ENCODE measurements around the gene RPSA. TPM values are rescaled to one million over a fixed set of nuclear protein-coding genes. Genes with fewer than 3 reads are reported as not detected.
A peak's percentile ranks its signal among the peaks of the same experiment; 100 is the strongest.
"Not testable (repeated sequence)": the region's sequence is repeated elsewhere in the genome, so short reads cannot be mapped to it uniquely, and the experiment has no call there.

The RPSA gene
- polyA plus RNA-seq (ENCODE audit: insufficient read depth in 1 of 5, insufficient read length in 5 of 5, low replicate concordance in 1 of 5): 1,000 to 10,000 TPM; 1,704 to 2,078 (median 2,000) TPM
- long read RNA-seq, donor 1, transcript RPSA-201 (7 exons, 1,171 nt): major isoform, 1,050 of 1,451 reads
- long read RNA-seq, donor 1, transcript RPSA-206 (3 exons, 596 nt): minor isoform, 22 of 1,451 reads
- long read RNA-seq, donor 1, transcript RPSA-205 (2 exons, 622 nt): minor isoform, 23 of 1,451 reads
- long read RNA-seq, donor 1, transcript RPSA-207 (5 exons, 1,227 nt): minor isoform, 11 of 1,451 reads
- long read RNA-seq, donor 1, partial matches to known transcripts: 191 of 1,451 reads
- long read RNA-seq, donor 1, other reads (novel, unspliced or antisense): 148 of 1,451 reads
- long read RNA-seq, donor 2, transcript RPSA-201 (7 exons, 1,171 nt): major isoform, 674 of 872 reads
- long read RNA-seq, donor 2, transcript RPSA-206 (3 exons, 596 nt): minor isoform, 7 of 872 reads
- long read RNA-seq, donor 2, transcript RPSA-207 (5 exons, 1,227 nt): minor isoform, 5 of 872 reads
- long read RNA-seq, donor 2, transcript RPSA-205 (2 exons, 622 nt): minor isoform, 5 of 872 reads
- long read RNA-seq, donor 2, partial matches to known transcripts: 97 of 872 reads
- long read RNA-seq, donor 2, other reads (novel, unspliced or antisense): 83 of 872 reads
- long read RNA-seq, donor 3, transcript RPSA-201 (7 exons, 1,171 nt): major isoform, 614 of 935 reads
- long read RNA-seq, donor 3, transcript RPSA-206 (3 exons, 596 nt): minor isoform, 21 of 935 reads
- long read RNA-seq, donor 3, transcript RPSA-207 (5 exons, 1,227 nt): minor isoform, 13 of 935 reads
- long read RNA-seq, donor 3, transcript RPSA-205 (2 exons, 622 nt): minor isoform, 10 of 935 reads
- long read RNA-seq, donor 3, partial matches to known transcripts: 197 of 935 reads
- long read RNA-seq, donor 3, other reads (novel, unspliced or antisense): 73 of 935 reads
- long read RNA-seq, donor 4, transcript RPSA-201 (7 exons, 1,171 nt): major isoform, 414 of 619 reads
- long read RNA-seq, donor 4, transcript RPSA-206 (3 exons, 596 nt): minor isoform, 21 of 619 reads
- long read RNA-seq, donor 4, transcript RPSA-205 (2 exons, 622 nt): minor isoform, 8 of 619 reads
- long read RNA-seq, donor 4, partial matches to known transcripts: 106 of 619 reads
- long read RNA-seq, donor 4, other reads (novel, unspliced or antisense): 62 of 619 reads
- long read RNA-seq, donor 5, transcript RPSA-205 (2 exons, 622 nt): minor isoform, 27 of 1,578 reads
- long read RNA-seq, donor 5, transcript RPSA-207 (5 exons, 1,227 nt): minor isoform, 14 of 1,578 reads
- long read RNA-seq, donor 5, transcript RPSA-201 (7 exons, 1,171 nt): major isoform, 1,125 of 1,578 reads
- long read RNA-seq, donor 5, transcript RPSA-206 (3 exons, 596 nt): minor isoform, 30 of 1,578 reads
- long read RNA-seq, donor 5, partial matches to known transcripts: 234 of 1,578 reads
- long read RNA-seq, donor 5, other reads (novel, unspliced or antisense): 141 of 1,578 reads
- long read RNA-seq, donor 6, transcript RPSA-207 (5 exons, 1,227 nt): minor isoform, 7 of 1,038 reads
- long read RNA-seq, donor 6, transcript RPSA-206 (3 exons, 596 nt): minor isoform, 11 of 1,038 reads
- long read RNA-seq, donor 6, transcript RPSA-201 (7 exons, 1,171 nt): major isoform, 763 of 1,038 reads
- long read RNA-seq, donor 6, transcript RPSA-205 (2 exons, 622 nt): minor isoform, 8 of 1,038 reads
- long read RNA-seq, donor 6, partial matches to known transcripts: 139 of 1,038 reads
- long read RNA-seq, donor 6, other reads (novel, unspliced or antisense): 106 of 1,038 reads
- long read RNA-seq, donor 7, transcript RPSA-201 (7 exons, 1,171 nt): major isoform, 194 of 263 reads
- long read RNA-seq, donor 7, partial matches to known transcripts: 46 of 263 reads
- long read RNA-seq, donor 7, other reads (novel, unspliced or antisense): 12 of 263 reads
- long read RNA-seq, donor 8, transcript RPSA-201 (7 exons, 1,171 nt): major isoform, 342 of 460 reads
- long read RNA-seq, donor 8, transcript RPSA-205 (2 exons, 622 nt): minor isoform, 7 of 460 reads
- long read RNA-seq, donor 8, transcript RPSA-206 (3 exons, 596 nt): minor isoform, 8 of 460 reads
- long read RNA-seq, donor 8, partial matches to known transcripts: 51 of 460 reads
- long read RNA-seq, donor 8, other reads (novel, unspliced or antisense): 48 of 460 reads

- peak; percentile 92 to 95 for DNase-seq
Measured at GRCh38 chr3:39406368-39407258, at the start of gene RPSA. Gene RPSA (plus strand): TSS chr3:39406720. CDS start chr3:39407654, 934 bp downstream.

GRCh38 chr3:39358333-39358732 is 48.2 kb upstream of the RPSA start:
- DNase-seq: no peak

- DNase-seq: no peak
Measured at GRCh38 chr3:39361252-39361927, 45.1 kb upstream of the RPSA start.

GRCh38 chr3:39362192-39362591 is 44.3 kb upstream of the RPSA start:
- DNase-seq: peak in 1 of 2 donors; percentile 36

GRCh38 chr3:39362812-39363211 is 43.7 kb upstream of the RPSA start:
- no peak for DNase-seq

GRCh38 chr3:39370450-39370849 is 36.1 kb upstream of the RPSA start:
- DNase-seq: not testable (repeated sequence)

GRCh38 chr3:39372833-39373232 is 33.7 kb upstream of the RPSA start:
- DNase-seq: no peak

- DNase-seq: no peak
Measured at GRCh38 chr3:39376959-39377634, 29.4 kb upstream of the RPSA start.

- DNase-seq: peak in 1 of 2 donors; percentile 27
Measured at GRCh38 chr3:39378088-39378487, 28.4 kb upstream of the RPSA start.

GRCh38 chr3:39378957-39379777 is 27.4 kb upstream of the RPSA start:
- DNase-seq: no peak

- no peak for DNase-seq
Measured at GRCh38 chr3:39379778-39380155, 26.8 kb upstream of the RPSA start.

GRCh38 chr3:39381432-39381831 is 25.1 kb upstream of the RPSA start:
- no peak for DNase-seq

GRCh38 chr3:39383045-39383880 is 23.3 kb upstream of the RPSA start, which contains the start of gene SLC25A38:
Gene SLC25A38 (plus strand): TSS chr3:39383370. CDS start chr3:39383725, 355 bp downstream.
- peak; percentile 72 to 77 for DNase-seq

GRCh38 chr3:39383881-39384664 is 22.4 kb upstream of the RPSA start:
- DNase-seq: peak; percentile 92 to 93

GRCh38 chr3:39384665-39385000 is 21.9 kb upstream of the RPSA start:
- no peak for DNase-seq

All from right lung (tissue), 10 donors.